Testis (tissue), 2 donors: ENCODE results near the gene C5orf15.

Experiments used
- CTCF ChIP-seq, 3 experiments: fragments of 450-650 bp in 2 of 3; fragments of 200-600 bp in 1 of 3; sonication (generic) in 1 of 3; IDR thresholded peaks; one replicate each; pipeline ENCODE4 v1.5.1; 2016 to 2019; ENCODE audit warnings: antibody characterized with exemption in 3 of 3, mild to moderate bottlenecking in 2 of 3, moderate library complexity in 1 of 3
- POLR2A ChIP-seq: fragments of 450-650 bp; IDR thresholded peaks from one replicate; pipeline ENCODE4 v1.6.1; 2017; ENCODE audit warnings: antibody characterized with exemption, mild to moderate bottlenecking, moderate library complexity

- TF ChIP-seq CTCF (IDR thresholded peaks at IDR 0.05): no peak
- TF ChIP-seq POLR2A: no peak
Observed at GRCh38 chr5:133919148-133920136, 49.0 kb downstream of the C5orf15 start.
